Esophagus squamous epithelium (tissue), 5 donors: ENCODE measurements around the gene SCN3A. TPM values are rescaled to one million over a fixed set of nuclear protein-coding genes. Genes with fewer than 3 reads are reported as not detected.

Source experiments
- DNase-seq: peaks from one replicate; lab custom pipeline; 2025; lab: John Stamatoyannopoulos, UW
- H3K27ac ChIP-seq, 4 donors: fragments of 200-600 bp; sonication (generic); one replicate each; pipeline ENCODE4 v1.5.1; 2016 to 2019; ENCODE audit warnings: mild to moderate bottlenecking in 1 of 4
- H3K27me3 ChIP-seq, 4 donors: fragments of 200-600 bp; sonication (generic); 1 replicate in 3 of 4; 2 replicates in 1 of 4; pipeline versions ENCODE4 v1.5.1 to v1.6.0; 2017 to 2021; ENCODE audit warnings: antibody characterized with exemption in 1 of 4
- H3K36me3 ChIP-seq, 3 donors: fragments of 200-600 bp; sonication (generic); one replicate each; pipeline ENCODE4 v1.5.1; 2016 to 2019
- H3K4me1 ChIP-seq, 3 donors: fragments of 200-600 bp; sonication (generic); one replicate each; pipeline ENCODE4 v1.5.1; 2017 to 2019
- H3K4me3 ChIP-seq, 4 donors: fragments of 200-600 bp; sonication (generic); 1 replicate in 3 of 4; 2 replicates in 1 of 4; pipeline ENCODE4 v1.5.1; 2016 to 2019; ENCODE audit warnings: mild to moderate bottlenecking in 2 of 4, moderate library complexity in 1 of 4
- H3K9me3 ChIP-seq, 3 donors: fragments of 200-600 bp; sonication (generic); one replicate each; pipeline ENCODE4 v1.5.1; 2016 to 2019
- POLR2A ChIP-seq, 4 donors: fragments of 450-650 bp; IDR thresholded peaks; one replicate each; pipeline ENCODE4 v1.6.1; 2017; ENCODE audit warnings: antibody characterized with exemption in 4 of 4, mild to moderate bottlenecking in 4 of 4, moderate library complexity in 3 of 4
- WGBS, 2 donors: methylation state at CpG; one replicate each; pipeline ENCODE4 v1.1.5; 2018; 5-methylcytosine and 5-hydroxymethylcytosine counted together
- intact Hi-C: fragments of 100-400 bp; cut with DNase I; formaldehyde crosslinking; loops from one replicate; pipeline ENCODE4 v1.15.0; 2022
- total RNA-seq, 4 donors: library from RNA; depleted of rRNA; stranded (reverse); fragments of >200 nt; gene quantifications; one replicate each; pipeline ENCODE4 v1.1.0, GENCODE V29; 2016
- TF ChIP-seq, protein P1 (sequence below), 6 experiments: fragments of 450-650 bp in 4 of 6; fragments of 200-600 bp in 2 of 6; sonication (generic) in 2 of 6; IDR thresholded peaks; one replicate each; pipeline ENCODE4 v1.5.1; 2016 to 2019; ENCODE audit warnings: antibody characterized with exemption in 6 of 6, mild to moderate bottlenecking in 4 of 6, moderate library complexity in 4 of 6
- donor health status: DM: yes; HTN: yes; CAD: no.

SCN3A gene
- total RNA-seq, 4 donors from 2014 or later: 0.08 to 0.83 (median 0.45) TPM

DNA sequence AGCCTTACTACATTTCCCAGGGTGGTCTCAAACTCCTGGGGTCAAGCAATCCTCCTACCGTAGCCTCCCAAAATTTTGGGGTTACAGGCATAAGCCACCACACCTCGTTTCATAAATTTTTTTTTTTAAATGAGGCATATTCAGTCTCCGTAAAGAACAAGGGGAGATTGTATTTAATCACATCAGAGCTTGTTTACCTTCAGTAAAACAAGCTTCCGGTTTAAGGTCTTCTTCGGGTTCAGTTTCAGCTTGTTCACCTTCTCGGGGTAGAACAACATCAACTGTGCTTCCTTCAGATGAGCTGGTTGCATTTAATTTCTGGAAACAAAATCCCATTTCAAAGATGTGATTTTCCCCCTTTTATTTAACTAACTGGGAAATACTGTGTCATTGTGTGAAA lies 88.6 kb downstream of the SCN3A start:
- no peaks in the 10 kb centered on the region for H3K9me3 ChIP-seq
- no peak overlapping the region for H3K4me3 ChIP-seq
- TF ChIP-seq, protein P1, sequence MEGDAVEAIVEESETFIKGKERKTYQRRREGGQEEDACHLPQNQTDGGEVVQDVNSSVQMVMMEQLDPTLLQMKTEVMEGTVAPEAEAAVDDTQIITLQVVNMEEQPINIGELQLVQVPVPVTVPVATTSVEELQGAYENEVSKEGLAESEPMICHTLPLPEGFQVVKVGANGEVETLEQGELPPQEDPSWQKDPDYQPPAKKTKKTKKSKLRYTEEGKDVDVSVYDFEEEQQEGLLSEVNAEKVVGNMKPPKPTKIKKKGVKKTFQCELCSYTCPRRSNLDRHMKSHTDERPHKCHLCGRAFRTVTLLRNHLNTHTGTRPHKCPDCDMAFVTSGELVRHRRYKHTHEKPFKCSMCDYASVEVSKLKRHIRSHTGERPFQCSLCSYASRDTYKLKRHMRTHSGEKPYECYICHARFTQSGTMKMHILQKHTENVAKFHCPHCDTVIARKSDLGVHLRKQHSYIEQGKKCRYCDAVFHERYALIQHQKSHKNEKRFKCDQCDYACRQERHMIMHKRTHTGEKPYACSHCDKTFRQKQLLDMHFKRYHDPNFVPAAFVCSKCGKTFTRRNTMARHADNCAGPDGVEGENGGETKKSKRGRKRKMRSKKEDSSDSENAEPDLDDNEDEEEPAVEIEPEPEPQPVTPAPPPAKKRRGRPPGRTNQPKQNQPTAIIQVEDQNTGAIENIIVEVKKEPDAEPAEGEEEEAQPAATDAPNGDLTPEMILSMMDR (IDR thresholded peaks at IDR 0.05): no peak
- TF ChIP-seq POLR2A (IDR thresholded peaks at IDR 0.05): no peak
- no peak overlapping the region for H3K27ac ChIP-seq
- intact Hi-C loops: no loop called here
- 68 to 83% methylated on average over 6 of the region's 6 CpGs for WGBS, 2 donors
- no peaks in the 10 kb centered on the region for H3K4me1 ChIP-seq
- no peak for DNase-seq
- H3K36me3 ChIP-seq: no peaks in the 10 kb centered on the region
- H3K27me3 ChIP-seq: no peaks in the 10 kb centered on the region

DNA sequence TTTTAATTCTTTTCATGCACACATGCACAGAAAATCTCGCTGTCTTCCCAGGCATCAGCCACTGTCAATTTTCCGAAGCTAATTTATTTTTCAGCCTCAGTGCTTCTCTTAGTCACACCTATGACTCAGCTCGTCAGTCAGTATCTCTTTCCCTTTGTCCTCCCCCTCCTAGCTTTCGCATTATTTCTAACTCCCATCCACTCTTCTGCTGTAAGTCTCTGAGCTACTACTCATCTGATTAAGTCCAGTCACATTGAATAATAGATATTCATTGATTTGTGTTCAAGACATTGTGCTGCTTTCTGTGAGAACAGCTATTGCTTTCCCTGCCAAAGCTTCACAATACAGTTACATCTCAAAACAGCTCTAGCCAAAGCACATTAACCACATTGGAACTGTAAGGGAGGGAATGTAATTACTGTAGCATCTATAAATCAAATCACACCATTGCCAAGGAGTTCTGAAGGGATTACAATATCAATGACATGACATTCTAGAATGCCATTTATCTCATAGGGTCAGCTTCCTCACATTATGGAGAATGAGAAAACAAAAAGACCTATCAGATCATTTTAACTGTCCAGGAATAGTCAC lies 89.4 kb downstream of the SCN3A start:
- Histone ChIP-seq H3K4me1 (no peaks in the 10 kb centered on the region), H3K27ac (no peak overlapping the region), H3K4me3 (no peak overlapping the region), H3K9me3 (no peaks in the 10 kb centered on the region), H3K36me3 (no peaks in the 10 kb centered on the region), H3K27me3 (no peaks in the 10 kb centered on the region)
- intact Hi-C loops: no loop called here
- WGBS, 2 donors: 29 to 40% methylated on average over 4 of the region's 4 CpGs
- no peak for DNase-seq
- no peak for TF ChIP-seq POLR2A (IDR thresholded peaks at IDR 0.05)
- TF ChIP-seq, protein P1 (IDR thresholded peaks at IDR 0.05): no peak

DNA sequence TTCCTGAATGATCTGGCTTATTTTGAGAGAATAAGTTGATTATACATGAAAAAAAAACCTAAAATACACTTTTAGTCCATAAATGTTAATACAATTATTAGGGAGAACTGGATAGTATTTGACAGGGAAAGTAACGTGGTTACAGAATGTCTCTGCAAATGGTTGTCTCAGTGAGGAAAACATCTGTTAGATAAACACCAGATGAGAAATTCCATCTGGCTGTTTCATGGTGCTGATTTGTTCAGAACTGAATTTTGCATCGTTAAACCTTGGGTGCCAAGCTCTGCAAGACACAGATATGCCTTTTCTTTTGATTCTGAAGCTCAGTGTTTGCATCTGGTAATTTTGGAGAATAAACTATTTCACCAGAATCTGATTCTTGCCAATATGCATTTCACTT lies 90.4 kb downstream of the SCN3A start:
- Histone ChIP-seq H3K4me1 (no peaks in the 10 kb centered on the region), H3K27ac (no peak overlapping the region), H3K27me3 (no peaks in the 10 kb centered on the region), H3K9me3 (no peaks in the 10 kb centered on the region), H3K36me3 (no peaks in the 10 kb centered on the region), H3K4me3 (no peak overlapping the region)
- intact Hi-C loops: no loop called here
- TF ChIP-seq, protein P1 (IDR thresholded peaks at IDR 0.05): no peak
- 45 to 54% methylated on average over 2 of the region's 2 CpGs for WGBS, 2 donors
- DNase-seq: no peak

DNA sequence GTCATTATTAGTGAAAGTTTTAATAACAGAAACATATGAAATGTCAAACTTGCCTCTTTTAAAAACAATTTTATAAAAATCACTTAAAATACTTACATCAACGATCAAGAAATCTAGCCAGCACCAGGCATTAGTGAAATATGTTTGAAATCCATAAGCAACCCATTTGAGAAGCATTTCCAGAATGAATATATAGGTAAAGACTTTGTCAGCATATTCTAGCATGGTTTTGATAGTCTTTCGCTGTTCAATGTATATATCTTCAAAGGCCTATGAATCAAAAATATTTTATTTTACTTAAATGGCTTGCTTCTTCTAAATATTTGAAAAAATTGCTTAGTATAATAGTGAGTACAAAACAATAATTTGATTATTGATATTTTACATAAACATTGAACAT lies 91.1 kb downstream of the SCN3A start:
- no peak overlapping the region for H3K27ac ChIP-seq
- no peaks in the 10 kb centered on the region for H3K36me3 ChIP-seq
- H3K4me1 ChIP-seq: no peaks in the 10 kb centered on the region
- H3K9me3 ChIP-seq: no peaks in the 10 kb centered on the region
- DNase-seq: no peak
- no peak for TF ChIP-seq POLR2A (IDR thresholded peaks at IDR 0.05)
- TF ChIP-seq, protein P1 (IDR thresholded peaks at IDR 0.05): no peak
- no peaks in the 10 kb centered on the region for H3K27me3 ChIP-seq
- intact Hi-C loops: no loop called here
- no peak overlapping the region for H3K4me3 ChIP-seq
- 63 to 71% methylated on average over 2 of the region's 2 CpGs for WGBS, 2 donors

DNA sequence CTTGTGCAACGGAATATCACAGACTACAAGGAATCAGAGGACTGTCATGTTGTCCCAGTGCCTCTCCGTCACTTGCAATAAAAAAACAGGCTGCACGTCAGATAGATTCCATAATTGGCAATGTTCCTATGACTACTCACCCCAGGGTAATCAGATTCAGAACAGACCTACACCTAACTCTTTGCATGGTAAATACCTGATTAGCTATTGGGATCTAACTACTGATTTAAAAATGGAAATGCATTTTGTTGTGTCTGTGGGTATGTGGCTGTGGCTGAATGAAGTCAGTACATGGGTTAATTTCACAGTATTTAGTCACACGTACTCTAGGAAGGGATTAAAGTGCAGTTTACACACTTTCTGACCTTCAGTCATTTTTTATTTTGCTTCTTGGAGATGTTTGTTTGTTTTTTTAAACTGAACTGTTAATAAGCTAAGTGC lies 91.7 kb downstream of the SCN3A start:
- no peak overlapping the region for H3K4me3 ChIP-seq
- TF ChIP-seq, protein P1 (IDR thresholded peaks at IDR 0.05): no peak
- TF ChIP-seq POLR2A (IDR thresholded peaks at IDR 0.05): no peak
- H3K27ac ChIP-seq: no peak overlapping the region
- no peak for DNase-seq
- 43 to 58% methylated on average over 4 of the region's 4 CpGs for WGBS, 2 donors
- no peaks in the 10 kb centered on the region for H3K4me1 ChIP-seq
- intact Hi-C loops: no loop called here
- no peaks in the 10 kb centered on the region for H3K27me3 ChIP-seq
- H3K9me3 ChIP-seq: no peaks in the 10 kb centered on the region
- no peaks in the 10 kb centered on the region for H3K36me3 ChIP-seq
